Endothelial cell of umbilical vein (primary cell): Measurements from ENCODE around the gene MOB3B. TPM values are rescaled to one million over a fixed set of nuclear protein-coding genes. Genes with fewer than 3 reads are reported as not detected.

Source experiments
- BruUV-seq: library from RNA; stranded (reverse); fragments of 400-500 nt; replicated peaks from 2 replicates; lab custom pipeline; 2021; lab: Mats Ljungman, UMichigan
- CTCF ChIA-PET: fragments of 300-600, 350-600 bp; sonication (Branson Sonifier 250); formaldehyde crosslinking; loops from one replicate; lab custom pipeline; 2021; ENCODE audit warnings: antibody characterized with exemption, inconsistent platforms; lab: Charles Lee
- POLR2A ChIA-PET: fragments of 300-600, 350-600 bp; sonication (Branson Sonifier 250); formaldehyde crosslinking; loops from one replicate; lab custom pipeline; 2021; ENCODE audit warnings: antibody characterized with exemption, inconsistent platforms; lab: Charles Lee
- DNase-seq: peaks from one replicate; pipeline ENCODE4 v3.0.0-alpha.2; 2011; ENCODE audit warnings: low read depth, low spot score
- FAIRE-seq: peaks from 2 replicates; lab custom pipeline; 2011; peaks lifted over from hg19 to GRCh38; lab: Jason Lieb, UNC
- H2AFZ ChIP-seq: 2 replicates; pipeline ENCODE4 v1.6.0; 2012; ENCODE audit warnings: low read depth, low read length, control low read depth, inconsistent platforms
- H3K27ac ChIP-seq: 2 replicates; pipeline ENCODE4 v1.5.1; 2011; ENCODE audit warnings: low read depth, mild to moderate bottlenecking, control low read depth, low read length, moderate library complexity; ENCODE audit not compliant: insufficient read depth
- H3K27me3 ChIP-seq, 2 experiments: 2 replicates each; pipeline versions ENCODE4 v1.6.0 to v1.6.1; 2011; ENCODE audit warnings: low read length in 2 of 2, mixed read lengths in 1 of 2; ENCODE audit not compliant: control insufficient read depth in 2 of 2, insufficient read depth in 2 of 2
- H3K36me3 ChIP-seq, 2 experiments: 2 replicates in 1 of 2; 3 replicates in 1 of 2; pipeline ENCODE4 v1.5.1; 2011; ENCODE audit warnings: low read length in 2 of 2, mild to moderate bottlenecking in 1 of 2, moderate library complexity in 1 of 2; ENCODE audit not compliant: control insufficient read depth in 2 of 2, insufficient read depth in 2 of 2; ENCODE audit errors: extremely low read depth in 1 of 2
- H3K4me1 ChIP-seq: 3 replicates; pipeline ENCODE4 v1.5.1; 2011; ENCODE audit warnings: mild to moderate bottlenecking, low read length; ENCODE audit not compliant: control insufficient read depth, insufficient read depth; ENCODE audit errors: extremely low read depth
- H3K4me2 ChIP-seq: 2 replicates; pipeline ENCODE4 v1.6.1; 2011; ENCODE audit warnings: low read length, control low read depth, mixed read lengths; ENCODE audit not compliant: insufficient read depth
- H3K4me3 ChIP-seq, 3 experiments: fragments of 200-600 bp in 1 of 3; sonication (generic), shearing (Covaris generic) in 1 of 3; replicated peaks in 1 of 3; 2 replicates each; pipeline ENCODE4 v1.5.1; 2011 to 2016; ENCODE audit warnings: control low read depth in 3 of 3, low read length in 3 of 3, mild to moderate bottlenecking in 2 of 3, inconsistent platforms in 1 of 3, low read depth in 1 of 3, moderate library complexity in 1 of 3; ENCODE audit not compliant: insufficient read depth in 1 of 3
- H3K79me2 ChIP-seq: 2 replicates; pipeline ENCODE4 v1.6.0; 2012; ENCODE audit warnings: low read length, inconsistent platforms; ENCODE audit not compliant: control insufficient read depth, insufficient read depth
- H3K9ac ChIP-seq: replicated peaks from 2 replicates; pipeline ENCODE3; 2011; ENCODE audit warnings: low read length, control low read depth; ENCODE audit not compliant: insufficient read depth; ENCODE audit errors: extremely low read depth
- H3K9me1 ChIP-seq: replicated peaks from 3 replicates; pipeline ENCODE4 v1.6.0; 2011; ENCODE audit warnings: mild to moderate bottlenecking, low read length; ENCODE audit not compliant: control insufficient read depth, insufficient read depth; ENCODE audit errors: extremely low read depth
- H3K9me3 ChIP-seq: replicated peaks from 2 replicates; pipeline ENCODE4 v1.5.1; 2012; ENCODE audit warnings: low read length, inconsistent platforms; ENCODE audit not compliant: control insufficient read depth, insufficient read depth
- H4K20me1 ChIP-seq: replicated peaks from 2 replicates; pipeline ENCODE3; 2011; ENCODE audit warnings: mild to moderate bottlenecking, low read length; ENCODE audit not compliant: control insufficient read depth, insufficient read depth; ENCODE audit errors: extremely low read depth
- CTCF ChIP-seq, 2 donors: IDR thresholded peaks; 1 replicate in 1 of 2; 2 replicates in 1 of 2; pipeline ENCODE4 v1.5.1; 2011; ENCODE audit warnings: low read length in 2 of 2, mild to moderate bottlenecking in 2 of 2, moderate library complexity in 2 of 2, control low read depth in 1 of 2, inconsistent platforms in 1 of 2, low read depth in 1 of 2; ENCODE audit not compliant: insufficient read depth in 1 of 2; ENCODE audit errors: extremely low read depth in 1 of 2
- EZH2 ChIP-seq: IDR thresholded peaks from 2 replicates; pipeline ENCODE4 v1.6.1; 2012; ENCODE audit warnings: borderline replicate concordance, low read depth, mild to moderate bottlenecking, moderate library complexity, low read length, inconsistent platforms; ENCODE audit not compliant: severe bottlenecking
- FOS ChIP-seq: IDR thresholded peaks from 2 replicates; pipeline ENCODE4 v1.6.1; 2011; ENCODE audit warnings: mild to moderate bottlenecking, low read length, moderate library complexity, borderline replicate concordance; ENCODE audit not compliant: insufficient read depth
- GATA2 ChIP-seq: IDR thresholded peaks from 2 replicates; pipeline ENCODE4 v1.7.0; 2011; ENCODE audit warnings: low read depth, mild to moderate bottlenecking, moderate library complexity, mixed read lengths, low read length; ENCODE audit not compliant: insufficient read length, insufficient read depth
- JUN ChIP-seq: IDR thresholded peaks from 2 replicates; pipeline ENCODE4 v1.6.1; 2011; ENCODE audit warnings: borderline replicate concordance, low read depth; ENCODE audit not compliant: insufficient read length, insufficient read depth
- MAX ChIP-seq: IDR thresholded peaks from 2 replicates; pipeline ENCODE4 v1.6.1; 2011; ENCODE audit not compliant: insufficient read depth, insufficient read length
- MYC ChIP-seq: IDR thresholded peaks from one replicate; pipeline ENCODE4 v1.6.1; 2011; ENCODE audit warnings: mild to moderate bottlenecking, low read depth, low read length
- POLR2A ChIP-seq: IDR thresholded peaks from 2 replicates; pipeline ENCODE4 v1.6.1; 2012; ENCODE audit warnings: low read depth, mild to moderate bottlenecking, control low read depth, low read length
- POLR2AphosphoS5 ChIP-seq: IDR thresholded peaks from 2 replicates; pipeline ENCODE4 v1.6.1; 2012; ENCODE audit warnings: low read depth, mild to moderate bottlenecking, control low read depth, low read length, moderate library complexity; ENCODE audit not compliant: insufficient read depth
- dilution Hi-C: fragments of 300-500 bp; cut with MboI; formaldehyde crosslinking; loops from one replicate; pipeline ENCODE4 v1.15.0; 2019; ENCODE audit warnings: low sequenced_read_pairs; ENCODE audit not compliant: extremely low pct_ligation_motif_present
- intact Hi-C: fragments of 100-400 bp; cut with micrococcal nuclease; formaldehyde crosslinking; loops from one replicate; pipeline ENCODE4 v1.10.0; 2022
- polyA plus RNA-seq, 4 experiments: library from polyadenylated mRNA; depleted of rRNA in 3 of 4; stranded (reverse) in 3 of 4; unstranded in 1 of 4; fragments of >200 nt; gene quantifications; 2 replicates each; pipeline versions ENCODE4 v1.2.1 to v1.2.3, GENCODE V29; 2011 to 2012; ENCODE audit warnings: missing spikeins in 1 of 4
- total RNA-seq: library from RNA; stranded (reverse); gene quantifications from 2 replicates; pipeline ENCODE4 v1.2.3, GENCODE V29; 2021

Gene MOB3B
- total and polyA plus RNA-seq, 2 donors (not counting 3 experiments of a cell fraction or from before 2014, with no cell fraction given): 0.03 TPM; not detected in 1

- no peak overlapping the region for H3K4me2 ChIP-seq
- no TSS peak for BruUV-seq
- DNase-seq: no peak
- H3K27ac ChIP-seq: no peak overlapping the region
- POLR2A ChIA-PET: no interaction called here
- FAIRE-seq: no peak
- no peaks in the 10 kb centered on the region for H3K27me3 ChIP-seq
- H3K4me3 ChIP-seq: no peak overlapping the region
- no peaks in the 10 kb centered on the region for H3K9me1 ChIP-seq
- no peak overlapping the region for H2AFZ ChIP-seq
- intact Hi-C loops (no loop called here), dilution Hi-C loops (no loop called here)
- no peak overlapping the region for H3K9ac ChIP-seq
- TF ChIP-seq POLR2A (no peak), CTCF (IDR thresholded peaks at IDR 0.05; ENCODE audit: extremely low read depth in 1 of 2, insufficient read depth in 1 of 2, low read depth in 1 of 2, low read length in 2 of 2) (no peak), GATA2 (no peak), EZH2 (no peak), POLR2AphosphoS5 (no peak), FOS (no peak), MYC (no peak), JUN (no peak), MAX (no peak)
- CTCF ChIA-PET: no interaction called here
- H3K36me3 ChIP-seq: no peaks in the 10 kb centered on the region
- no peaks in the 10 kb centered on the region for H4K20me1 ChIP-seq
- H3K4me1 ChIP-seq: no peaks in the 10 kb centered on the region
- no peaks in the 10 kb centered on the region for H3K9me3 ChIP-seq
- no peaks in the 10 kb centered on the region for H3K79me2 ChIP-seq
These were observed 35.1 kb upstream of the MOB3B start for GRCh38 chr9:27564670-27565069.
